Tibial nerve (tissue), 3 donors: Measurements from ENCODE around the gene CACNG1.

Source experiments
- POLR2A ChIP-seq, 2 donors: fragments of 450-650 bp; IDR thresholded peaks; one replicate each; pipeline ENCODE4 v1.6.1; 2017; ENCODE audit warnings: antibody characterized with exemption in 2 of 2, mild to moderate bottlenecking in 2 of 2, moderate library complexity in 2 of 2
- TF ChIP-seq, protein P1 (sequence below), 5 experiments: fragments of 200-600 bp in 3 of 5; fragments of 450-650 bp in 2 of 5; sonication (generic) in 3 of 5; IDR thresholded peaks; one replicate each; pipeline ENCODE4 v1.5.1; 2016 to 2019; ENCODE audit warnings: antibody characterized with exemption in 5 of 5, mild to moderate bottlenecking in 3 of 5, moderate library complexity in 2 of 5

DNA sequence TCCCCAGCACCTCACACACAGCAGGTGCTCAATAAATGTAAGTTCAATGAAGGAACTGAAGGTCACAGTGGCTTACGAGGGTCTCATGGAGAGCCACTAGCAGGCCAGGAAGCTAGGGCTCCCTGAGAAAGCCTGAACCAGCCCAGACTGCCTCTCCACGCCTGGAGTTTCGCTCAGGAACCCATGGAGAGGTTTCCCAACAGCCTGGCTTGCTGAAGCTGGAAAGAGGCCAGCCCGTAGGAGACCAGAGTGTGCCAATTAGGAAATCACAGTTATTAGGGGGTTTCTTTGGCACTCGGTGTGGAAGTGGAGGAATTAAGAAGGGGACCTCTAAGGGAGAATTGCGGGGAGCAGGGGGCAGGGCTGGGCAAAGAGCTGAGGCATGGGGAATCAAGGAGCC, 36.3 kb upstream of the CACNG1 start:
- TF ChIP-seq, protein P1, sequence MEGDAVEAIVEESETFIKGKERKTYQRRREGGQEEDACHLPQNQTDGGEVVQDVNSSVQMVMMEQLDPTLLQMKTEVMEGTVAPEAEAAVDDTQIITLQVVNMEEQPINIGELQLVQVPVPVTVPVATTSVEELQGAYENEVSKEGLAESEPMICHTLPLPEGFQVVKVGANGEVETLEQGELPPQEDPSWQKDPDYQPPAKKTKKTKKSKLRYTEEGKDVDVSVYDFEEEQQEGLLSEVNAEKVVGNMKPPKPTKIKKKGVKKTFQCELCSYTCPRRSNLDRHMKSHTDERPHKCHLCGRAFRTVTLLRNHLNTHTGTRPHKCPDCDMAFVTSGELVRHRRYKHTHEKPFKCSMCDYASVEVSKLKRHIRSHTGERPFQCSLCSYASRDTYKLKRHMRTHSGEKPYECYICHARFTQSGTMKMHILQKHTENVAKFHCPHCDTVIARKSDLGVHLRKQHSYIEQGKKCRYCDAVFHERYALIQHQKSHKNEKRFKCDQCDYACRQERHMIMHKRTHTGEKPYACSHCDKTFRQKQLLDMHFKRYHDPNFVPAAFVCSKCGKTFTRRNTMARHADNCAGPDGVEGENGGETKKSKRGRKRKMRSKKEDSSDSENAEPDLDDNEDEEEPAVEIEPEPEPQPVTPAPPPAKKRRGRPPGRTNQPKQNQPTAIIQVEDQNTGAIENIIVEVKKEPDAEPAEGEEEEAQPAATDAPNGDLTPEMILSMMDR (IDR thresholded peaks at IDR 0.05): no peak
- no peak for TF ChIP-seq POLR2A (IDR thresholded peaks at IDR 0.05)
